GM12878 (cell line): Measurements from ENCODE around the gene NKX1-1.

ENCODE experiments used
- ATF7 ChIP-seq: fragments of 450-650 bp; IDR thresholded peaks from 2 replicates; pipeline ENCODE4 v1.6.1; 2016; ENCODE audit warnings: low read depth, mild to moderate bottlenecking
- HDAC6 ChIP-seq: fragments of 200-600 bp; sonication (generic); IDR thresholded peaks from one replicate; pipeline ENCODE4 v1.8.0; 2017; ENCODE audit warnings: antibody characterized with exemption; ENCODE audit not compliant: unreplicated experiment
- NFYB ChIP-seq: IDR thresholded peaks from 2 replicates; pipeline ENCODE4 v1.6.1; 2011; ENCODE audit warnings: low read depth, mild to moderate bottlenecking, low read length, improper control_type of control experiment, moderate library complexity; ENCODE audit not compliant: insufficient read depth
- RELB ChIP-seq: fragments of 450-650 bp; IDR thresholded peaks from 2 replicates; pipeline ENCODE4 v1.6.1; 2017; ENCODE audit warnings: low read depth, mild to moderate bottlenecking, moderate library complexity
- SP1 ChIP-seq: IDR thresholded peaks from one replicate; pipeline ENCODE4 v1.6.1; 2011; ENCODE audit warnings: low read depth, low read length
- TCF7 ChIP-seq: IDR thresholded peaks from 2 replicates; pipeline ENCODE4 v1.6.1; 2014; ENCODE audit warnings: antibody characterized with exemption, borderline replicate concordance
- YY1 ChIP-seq: IDR thresholded peaks from 2 replicates; pipeline ENCODE4 v1.6.1; 2011; ENCODE audit warnings: low read depth, mild to moderate bottlenecking, low read length
- ZNF274 ChIP-seq: IDR thresholded peaks from one replicate; pipeline ENCODE4 v1.8.0; 2011; ENCODE audit not compliant: insufficient read length, insufficient read depth
- TF ChIP-seq, protein P1 (sequence below): IDR thresholded peaks from 2 replicates; pipeline ENCODE4 v1.6.1; 2012; ENCODE audit warnings: low read depth, low read length, improper control_type of control experiment
- TF ChIP-seq, protein P2 (sequence below), 3 experiments: IDR thresholded peaks in 2 of 3; conservative IDR thresholded peaks in 1 of 3; 2 replicates each; pipeline ENCODE4 v1.5.1; 2011; ENCODE audit warnings: low read depth in 3 of 3, low read length in 3 of 3, mild to moderate bottlenecking in 3 of 3, control low read depth in 2 of 3, moderate library complexity in 2 of 3, inconsistent platforms in 1 of 3, mixed read lengths in 1 of 3; ENCODE audit not compliant: control insufficient read depth in 2 of 3, insufficient read depth in 1 of 3; ENCODE audit errors: extremely low read depth in 1 of 3

DNA sequence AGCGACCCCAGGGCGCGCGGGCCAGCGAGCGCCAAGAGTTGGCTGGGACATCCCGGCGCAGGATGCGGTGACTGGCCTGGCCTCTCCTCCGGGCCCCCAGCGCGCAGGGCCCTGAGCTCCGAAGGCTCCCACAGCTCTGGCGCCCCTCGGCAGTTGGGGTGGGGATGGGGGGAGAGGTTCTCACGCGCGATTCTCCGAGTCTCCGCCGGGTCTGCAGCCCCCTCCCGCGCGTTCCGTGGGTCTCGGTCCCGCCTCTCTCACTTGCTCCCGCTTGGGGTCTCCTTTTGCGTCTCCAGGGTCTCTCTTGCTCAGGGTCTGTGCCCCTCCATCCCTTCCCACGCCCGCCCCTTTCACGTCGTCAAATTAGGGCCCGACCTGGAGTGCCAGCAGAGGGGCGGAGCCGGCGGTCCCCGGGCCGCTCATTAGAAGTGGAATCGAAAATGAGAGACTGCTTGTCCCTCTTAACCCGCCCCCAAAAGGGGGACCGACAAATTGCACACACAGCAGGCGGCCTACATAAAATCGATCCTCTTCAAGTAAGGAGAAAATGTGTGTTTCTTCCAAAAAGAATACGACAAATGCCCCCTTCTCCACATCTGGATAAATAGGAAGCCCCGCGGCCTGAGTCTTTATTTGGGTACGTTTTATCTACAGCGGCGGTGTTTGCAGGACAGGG is 877 bp upstream of the NKX1-1 start:
- TF ChIP-seq NFYB (no peak), ATF7 (no peak), ZNF274 (no peak), TCF7 (no peak), RELB (no peak), SP1 (no peak), YY1 (no peak), HDAC6 (no peak)
- TF ChIP-seq, protein P1, sequence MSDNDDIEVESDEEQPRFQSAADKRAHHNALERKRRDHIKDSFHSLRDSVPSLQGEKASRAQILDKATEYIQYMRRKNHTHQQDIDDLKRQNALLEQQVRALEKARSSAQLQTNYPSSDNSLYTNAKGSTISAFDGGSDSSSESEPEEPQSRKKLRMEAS = no peak
- TF ChIP-seq, protein P2, sequence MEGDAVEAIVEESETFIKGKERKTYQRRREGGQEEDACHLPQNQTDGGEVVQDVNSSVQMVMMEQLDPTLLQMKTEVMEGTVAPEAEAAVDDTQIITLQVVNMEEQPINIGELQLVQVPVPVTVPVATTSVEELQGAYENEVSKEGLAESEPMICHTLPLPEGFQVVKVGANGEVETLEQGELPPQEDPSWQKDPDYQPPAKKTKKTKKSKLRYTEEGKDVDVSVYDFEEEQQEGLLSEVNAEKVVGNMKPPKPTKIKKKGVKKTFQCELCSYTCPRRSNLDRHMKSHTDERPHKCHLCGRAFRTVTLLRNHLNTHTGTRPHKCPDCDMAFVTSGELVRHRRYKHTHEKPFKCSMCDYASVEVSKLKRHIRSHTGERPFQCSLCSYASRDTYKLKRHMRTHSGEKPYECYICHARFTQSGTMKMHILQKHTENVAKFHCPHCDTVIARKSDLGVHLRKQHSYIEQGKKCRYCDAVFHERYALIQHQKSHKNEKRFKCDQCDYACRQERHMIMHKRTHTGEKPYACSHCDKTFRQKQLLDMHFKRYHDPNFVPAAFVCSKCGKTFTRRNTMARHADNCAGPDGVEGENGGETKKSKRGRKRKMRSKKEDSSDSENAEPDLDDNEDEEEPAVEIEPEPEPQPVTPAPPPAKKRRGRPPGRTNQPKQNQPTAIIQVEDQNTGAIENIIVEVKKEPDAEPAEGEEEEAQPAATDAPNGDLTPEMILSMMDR (IDR thresholded peaks at IDR 0.05 in 2 of 3, conservative IDR thresholded peaks at IDR 0.05 in 1 of 3; ENCODE audit: control insufficient read depth in 2 of 3, extremely low read depth in 1 of 3, insufficient read depth in 1 of 3, low read depth in 3 of 3, low read length in 3 of 3) = no peak
